ENCODE data around the gene MXRA5. TPM values are rescaled to one million over a fixed set of nuclear protein-coding genes. Genes with fewer than 3 reads are reported as not detected.
A peak's percentile ranks its signal among the peaks of the same experiment; 100 is the strongest.
"Not testable (repeated sequence)": the region's sequence is repeated elsewhere in the genome, so short reads cannot be mapped to it uniquely, and the experiment has no call there.

The MXRA5 gene, protein sequence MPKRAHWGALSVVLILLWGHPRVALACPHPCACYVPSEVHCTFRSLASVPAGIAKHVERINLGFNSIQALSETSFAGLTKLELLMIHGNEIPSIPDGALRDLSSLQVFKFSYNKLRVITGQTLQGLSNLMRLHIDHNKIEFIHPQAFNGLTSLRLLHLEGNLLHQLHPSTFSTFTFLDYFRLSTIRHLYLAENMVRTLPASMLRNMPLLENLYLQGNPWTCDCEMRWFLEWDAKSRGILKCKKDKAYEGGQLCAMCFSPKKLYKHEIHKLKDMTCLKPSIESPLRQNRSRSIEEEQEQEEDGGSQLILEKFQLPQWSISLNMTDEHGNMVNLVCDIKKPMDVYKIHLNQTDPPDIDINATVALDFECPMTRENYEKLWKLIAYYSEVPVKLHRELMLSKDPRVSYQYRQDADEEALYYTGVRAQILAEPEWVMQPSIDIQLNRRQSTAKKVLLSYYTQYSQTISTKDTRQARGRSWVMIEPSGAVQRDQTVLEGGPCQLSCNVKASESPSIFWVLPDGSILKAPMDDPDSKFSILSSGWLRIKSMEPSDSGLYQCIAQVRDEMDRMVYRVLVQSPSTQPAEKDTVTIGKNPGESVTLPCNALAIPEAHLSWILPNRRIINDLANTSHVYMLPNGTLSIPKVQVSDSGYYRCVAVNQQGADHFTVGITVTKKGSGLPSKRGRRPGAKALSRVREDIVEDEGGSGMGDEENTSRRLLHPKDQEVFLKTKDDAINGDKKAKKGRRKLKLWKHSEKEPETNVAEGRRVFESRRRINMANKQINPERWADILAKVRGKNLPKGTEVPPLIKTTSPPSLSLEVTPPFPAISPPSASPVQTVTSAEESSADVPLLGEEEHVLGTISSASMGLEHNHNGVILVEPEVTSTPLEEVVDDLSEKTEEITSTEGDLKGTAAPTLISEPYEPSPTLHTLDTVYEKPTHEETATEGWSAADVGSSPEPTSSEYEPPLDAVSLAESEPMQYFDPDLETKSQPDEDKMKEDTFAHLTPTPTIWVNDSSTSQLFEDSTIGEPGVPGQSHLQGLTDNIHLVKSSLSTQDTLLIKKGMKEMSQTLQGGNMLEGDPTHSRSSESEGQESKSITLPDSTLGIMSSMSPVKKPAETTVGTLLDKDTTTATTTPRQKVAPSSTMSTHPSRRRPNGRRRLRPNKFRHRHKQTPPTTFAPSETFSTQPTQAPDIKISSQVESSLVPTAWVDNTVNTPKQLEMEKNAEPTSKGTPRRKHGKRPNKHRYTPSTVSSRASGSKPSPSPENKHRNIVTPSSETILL (N-terminal part only)
- 2.1 TPM for total RNA-seq
- long read RNA-seq = 0 reads

DNA sequence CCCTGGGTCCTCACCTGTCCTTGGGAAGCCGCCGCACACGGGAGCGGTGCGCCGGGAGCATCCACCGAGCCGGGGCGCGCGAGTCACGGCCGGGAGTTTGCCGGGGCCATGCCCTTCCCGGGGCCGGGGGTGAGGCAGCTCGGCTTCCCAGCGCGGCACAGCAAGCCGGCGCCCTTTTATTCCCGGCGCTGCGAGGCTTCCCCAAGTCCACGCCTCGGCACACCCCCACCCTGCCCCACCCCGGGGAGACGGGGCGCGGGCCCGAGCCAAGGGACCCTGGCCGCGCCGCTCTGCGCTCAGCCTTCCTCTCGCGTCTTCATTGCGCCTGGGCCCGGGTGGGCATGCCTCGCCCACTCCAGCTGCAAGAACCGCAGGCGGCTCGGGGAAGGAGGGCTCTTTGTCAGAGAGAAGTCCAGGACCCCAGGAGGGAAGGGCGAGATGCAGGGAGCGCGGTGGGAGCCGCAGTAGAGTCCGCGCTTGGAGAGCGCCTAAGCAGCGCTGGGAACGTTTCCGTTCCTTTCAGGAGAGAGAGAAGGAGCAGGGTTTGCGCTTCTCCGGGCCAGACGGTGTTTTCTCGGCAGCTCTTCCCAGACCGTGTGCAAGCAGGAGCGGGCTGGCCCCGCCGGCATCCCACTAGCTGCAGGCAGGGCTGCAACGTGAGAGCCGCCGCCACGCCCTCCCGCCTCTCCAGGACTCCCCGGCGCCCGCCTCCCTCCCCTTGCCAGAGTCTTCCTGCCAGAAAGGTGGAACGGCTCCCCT is at the start of gene MXRA5:
Gene MXRA5 (minus strand): TSS at position 152 of the 759 bp plus-strand sequence. CDS start 2,819 bp downstream, outside the sequence.
- intact Hi-C loops (cut with DNase I) = no loop called here
- peak; percentile 26 for ATAC-seq
- DNase-seq (ENCODE audit: missing footprints) = no peak

DNA sequence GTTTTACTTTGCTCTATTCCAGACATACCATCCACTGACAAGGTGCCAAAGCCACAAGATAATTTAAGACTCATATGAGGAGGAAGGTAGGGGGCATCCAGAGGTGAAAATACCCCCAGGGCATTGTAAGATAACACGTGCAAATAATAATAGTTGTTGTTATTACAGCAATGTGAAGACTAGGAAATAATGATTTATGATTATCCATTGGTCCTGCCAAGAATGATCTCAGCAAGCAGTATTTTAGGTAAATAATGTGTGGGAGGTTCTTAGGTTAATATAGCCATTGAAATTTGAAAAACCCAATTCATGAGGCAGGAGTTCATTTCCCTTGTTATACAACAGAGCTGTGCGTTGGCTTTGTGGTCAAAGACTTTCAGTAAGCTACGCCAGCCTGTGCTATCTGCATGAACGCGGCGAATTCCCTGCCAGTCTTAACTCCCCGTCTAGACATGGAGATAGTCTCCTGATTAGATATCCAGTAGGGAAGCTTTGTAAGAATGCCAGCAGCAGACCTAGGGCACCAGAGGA is 47.2 kb upstream of the MXRA5 start:
- ATAC-seq = no peak
- intact Hi-C loops (cut with DNase I) = no loop called here
- no peak for DNase-seq (ENCODE audit: missing footprints)

DNA sequence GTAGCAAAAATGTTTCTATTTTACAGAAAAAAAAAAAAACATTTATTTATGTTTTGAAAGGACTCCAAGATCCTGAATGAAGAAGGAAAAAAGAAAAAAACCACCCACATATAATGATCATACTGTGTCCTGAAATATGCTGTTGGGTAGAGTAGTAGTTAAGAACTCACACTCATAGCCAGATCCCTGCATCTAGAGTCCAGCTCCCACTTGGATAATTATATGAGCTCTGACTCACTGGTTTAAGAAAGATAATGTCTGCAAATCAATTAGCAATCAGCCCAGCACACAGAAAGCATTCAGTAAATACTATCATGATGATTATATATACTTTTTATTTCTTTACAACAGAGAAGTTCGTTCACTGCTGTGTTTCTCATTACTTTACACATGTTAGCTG is 46.7 kb upstream of the MXRA5 start:
- intact Hi-C loops (cut with DNase I) = no loop called here

DNA sequence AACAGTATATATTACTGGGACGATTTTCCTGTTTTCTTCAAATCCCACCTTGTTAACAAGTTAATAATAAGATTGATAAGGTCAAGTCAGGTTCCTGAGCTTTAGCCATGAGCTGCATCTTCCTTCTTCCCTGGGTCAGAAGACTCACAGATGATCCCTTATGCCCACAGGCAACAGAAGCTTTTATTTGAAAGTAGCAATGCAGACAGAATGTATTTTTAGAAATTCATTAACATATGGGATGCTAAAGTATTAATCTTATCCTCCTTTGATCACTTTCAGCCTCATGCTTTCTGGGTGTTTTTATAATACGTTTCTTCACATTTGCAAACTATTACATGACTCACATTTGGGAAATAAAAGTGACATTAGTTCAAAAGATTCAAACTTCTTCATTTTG is 42.0 kb upstream of the MXRA5 start:
- ATAC-seq (no peak), DNase-seq (ENCODE audit: missing footprints) (no peak)
- intact Hi-C loops (cut with DNase I) = no loop called here

More for the DNA sequence above, 46.7 kb upstream of the MXRA5 start:
- ATAC-seq = no peak
- DNase-seq (ENCODE audit: missing footprints) = no peak

DNA sequence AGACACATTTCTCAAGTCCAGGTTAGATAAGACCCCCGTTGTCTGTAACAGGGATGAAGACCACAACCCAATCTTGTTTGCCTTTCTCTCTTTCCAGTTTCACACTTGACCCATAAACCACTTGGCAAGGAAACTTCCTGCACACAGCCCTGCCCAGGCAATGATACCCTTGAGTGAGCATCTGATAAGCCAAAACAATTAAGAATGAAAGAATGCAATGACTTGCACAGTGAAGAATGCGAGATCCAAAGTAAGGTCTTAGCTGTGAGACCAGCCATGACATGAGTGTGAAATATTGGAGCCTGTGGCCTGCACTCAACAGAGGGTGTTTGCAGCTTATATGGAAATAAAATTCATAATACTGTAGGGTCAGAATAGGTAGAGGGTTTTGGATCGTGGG is 37.9 kb upstream of the MXRA5 start:
- intact Hi-C loops (cut with DNase I) = no loop called here
- DNase-seq (ENCODE audit: missing footprints) (no peak), ATAC-seq (no peak)

DNA sequence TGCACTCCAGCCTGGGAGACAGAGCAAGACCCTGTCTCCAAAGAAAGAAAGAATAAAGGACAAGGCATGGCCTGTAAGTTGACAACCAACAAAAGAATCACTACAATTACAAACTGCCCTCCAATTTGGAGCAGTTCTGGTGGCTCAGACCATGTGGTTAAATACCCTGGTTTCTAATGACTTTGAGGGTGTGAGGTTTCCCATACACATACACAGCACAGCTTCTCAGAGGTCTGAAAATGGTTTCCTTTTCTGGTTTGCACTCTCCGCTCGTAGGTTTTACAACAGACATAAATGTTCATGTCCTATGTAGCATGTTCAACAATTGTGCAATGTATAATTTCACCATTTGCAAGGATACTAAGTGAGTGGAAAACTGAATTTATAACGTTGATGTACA is 34.2 kb upstream of the MXRA5 start:
- ATAC-seq = no peak
- intact Hi-C loops (cut with DNase I) = no loop called here

DNA sequence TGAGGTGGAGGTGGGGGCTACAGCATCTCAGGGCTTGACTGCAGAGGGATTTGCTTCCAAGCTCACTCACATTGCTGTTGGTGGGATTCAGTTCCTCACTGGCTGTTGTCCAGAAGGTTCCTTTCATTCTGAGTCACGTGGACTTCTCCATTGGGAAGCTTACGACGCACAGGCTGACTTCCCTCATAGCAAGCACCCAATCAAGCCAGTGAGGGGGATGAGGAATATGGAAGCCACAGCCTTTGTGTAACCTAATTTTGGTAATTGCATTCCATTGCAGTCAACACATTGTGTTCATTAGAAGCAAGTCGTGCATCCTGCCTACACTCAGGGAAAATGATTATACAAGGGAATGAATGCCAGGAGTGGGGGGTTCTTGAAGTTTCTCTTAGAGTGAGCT is 32.7 kb upstream of the MXRA5 start:
- intact Hi-C loops (cut with DNase I) = no loop called here
- DNase-seq (ENCODE audit: missing footprints) = no peak
- ATAC-seq = no peak

More for the DNA sequence above, 34.2 kb upstream of the MXRA5 start:
- no peak for DNase-seq (ENCODE audit: missing footprints)

DNA sequence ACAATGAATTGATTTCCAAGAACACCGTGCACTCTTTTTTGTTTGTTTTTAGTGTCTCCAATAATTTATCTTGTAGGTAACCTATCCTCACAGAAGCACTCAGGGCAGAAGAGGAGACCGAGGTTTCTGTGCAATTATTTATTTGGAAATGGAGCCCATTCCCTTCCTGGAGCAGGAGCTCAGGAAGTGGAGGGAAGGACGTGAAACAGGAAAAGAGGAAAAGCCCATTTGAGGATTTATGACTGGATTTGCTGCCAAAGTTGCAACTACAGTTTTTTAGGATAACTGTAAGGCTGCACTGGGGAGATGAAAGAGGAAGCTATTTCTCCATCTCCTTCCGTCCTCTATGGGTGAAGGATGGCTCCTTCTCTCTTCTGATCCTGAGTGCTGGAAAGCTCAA is 31.7 kb upstream of the MXRA5 start:
- DNase-seq (ENCODE audit: missing footprints) = no peak
- intact Hi-C loops (cut with DNase I) = no loop called here
- ATAC-seq = no peak

DNA sequence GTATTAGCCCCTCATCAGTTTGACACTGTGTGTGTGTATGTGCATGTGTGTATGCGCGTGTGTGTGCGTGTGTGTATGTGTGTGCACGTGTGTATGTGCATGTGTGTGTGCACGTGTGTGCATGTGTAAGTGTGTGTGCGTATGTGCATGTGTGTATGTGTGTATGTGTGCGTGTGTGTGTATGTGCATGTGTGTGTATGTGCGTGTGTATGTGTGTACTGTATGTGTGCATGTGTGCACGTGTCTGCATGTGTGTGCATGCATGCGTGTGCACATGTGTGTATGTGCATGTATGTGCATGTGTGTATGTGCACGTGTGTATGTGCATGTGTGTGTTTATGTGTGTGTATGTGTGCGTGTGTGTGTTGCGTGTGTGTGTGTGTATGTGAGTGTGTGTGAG is 31.1 kb upstream of the MXRA5 start:
- DNase-seq (ENCODE audit: missing footprints) = no peak
- intact Hi-C loops (cut with DNase I) = no loop called here
- no peak for ATAC-seq

DNA sequence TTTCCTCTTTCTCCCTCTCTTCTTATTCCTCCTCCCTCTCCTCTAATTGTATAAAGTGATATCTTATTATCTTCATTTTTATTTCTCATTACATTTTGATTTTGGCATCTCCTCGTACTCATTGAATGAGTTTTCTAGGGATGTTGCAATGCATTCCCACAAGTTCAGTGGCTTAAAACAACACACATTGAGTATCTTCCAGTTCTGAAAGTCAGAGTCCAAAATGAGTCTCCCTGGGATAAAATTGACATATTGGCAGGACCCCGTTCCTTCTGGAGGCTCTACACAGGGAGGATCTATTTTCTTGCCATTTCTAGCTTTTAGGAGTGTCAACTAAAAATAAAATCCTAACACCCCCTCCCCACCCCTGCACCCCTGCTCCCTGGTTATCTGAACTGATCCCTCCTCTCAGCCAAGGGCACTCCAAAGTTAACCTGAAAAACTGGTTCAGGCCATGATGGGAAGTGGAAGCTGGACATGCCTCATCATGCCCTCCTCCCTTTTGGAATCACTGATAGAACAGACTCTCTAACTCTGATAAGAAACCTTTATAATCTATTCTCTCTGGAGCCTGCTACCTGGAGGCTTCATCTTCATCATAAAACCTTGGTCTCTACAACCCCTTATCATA is 29.5 kb upstream of the MXRA5 start:
- DNase-seq (ENCODE audit: missing footprints); intact Hi-C loops (cut with DNase I): not testable (repeated sequence)
- peak; percentile 57 for ATAC-seq

DNA sequence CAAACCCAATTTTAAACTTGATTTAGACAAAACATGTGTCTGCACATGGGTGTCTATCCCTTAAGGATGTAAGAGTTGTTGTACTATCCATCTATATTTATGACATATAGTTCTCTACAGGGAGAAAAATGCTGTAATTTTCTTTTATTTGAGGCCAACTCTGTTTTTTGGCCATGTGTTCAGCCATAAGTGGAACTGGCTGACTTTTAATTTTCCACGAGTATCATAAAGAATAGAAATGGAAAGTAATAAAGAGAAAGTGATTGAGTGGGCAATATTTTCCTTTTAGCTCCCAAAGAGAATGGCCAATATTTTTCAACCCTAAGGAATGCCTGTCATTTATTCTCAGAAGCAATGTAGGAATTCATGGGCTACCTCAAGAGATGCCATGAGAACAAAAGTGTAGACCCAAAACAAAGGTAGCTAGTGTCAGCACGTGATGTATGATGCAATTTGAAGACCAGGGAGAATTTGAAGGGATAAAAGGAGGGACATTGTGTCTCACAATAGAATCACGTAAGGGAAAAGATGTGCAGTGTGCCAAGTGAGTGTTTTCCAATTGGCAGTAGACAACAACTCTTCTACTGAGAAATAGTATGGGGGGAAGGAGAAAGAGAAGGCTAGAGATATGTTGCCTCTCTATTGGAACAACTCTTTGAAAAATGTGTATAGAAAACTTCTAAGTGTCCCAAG is 27.8 kb upstream of the MXRA5 start:
- intact Hi-C loops (cut with DNase I) = no loop called here
- ATAC-seq (no peak), DNase-seq (ENCODE audit: missing footprints) (no peak)

DNA sequence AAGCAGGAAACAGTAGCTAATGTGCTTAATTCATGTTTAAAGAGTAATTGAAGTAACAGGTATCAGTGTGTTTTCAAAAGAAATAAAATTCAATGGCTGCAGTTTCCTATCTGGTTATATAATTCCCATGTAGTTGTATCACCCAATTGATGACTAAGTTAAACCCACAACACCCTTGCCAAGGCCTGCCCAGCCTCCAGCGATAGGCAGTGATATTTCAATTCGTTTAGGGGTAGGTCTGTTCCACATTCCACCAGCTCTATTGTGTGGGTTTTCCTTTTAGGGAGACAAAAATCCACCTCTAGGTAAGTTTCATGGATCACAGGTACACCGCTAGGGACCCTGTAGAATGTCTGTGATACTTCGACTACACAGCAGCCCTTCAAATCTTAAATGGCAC is 24.7 kb upstream of the MXRA5 start:
- DNase-seq (ENCODE audit: missing footprints) = no peak

DNA sequence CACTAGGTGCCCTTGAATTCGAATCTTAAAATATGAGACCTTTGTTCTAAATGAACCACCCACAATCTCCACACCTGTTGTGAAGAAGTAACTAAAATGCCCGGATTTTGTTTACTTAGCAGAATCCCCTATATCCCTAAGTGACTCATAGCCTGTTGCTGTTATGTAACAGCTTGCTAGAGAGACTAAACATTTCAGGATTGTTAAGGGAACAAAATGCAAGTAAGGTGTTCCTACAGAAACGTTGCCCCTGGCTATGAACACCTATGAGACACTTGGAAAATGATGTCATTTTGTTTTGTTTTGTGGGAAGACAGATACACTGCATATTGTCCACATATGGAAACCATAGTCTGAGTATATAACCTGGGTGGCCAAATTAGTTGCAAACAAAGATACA is 24.2 kb upstream of the MXRA5 start:
- ATAC-seq (no peak), DNase-seq (ENCODE audit: missing footprints) (no peak)
- intact Hi-C loops (cut with DNase I) = no loop called here

More for the DNA sequence above, 24.7 kb upstream of the MXRA5 start:
- intact Hi-C loops (cut with DNase I) = no loop called here
- ATAC-seq = no peak

DNA sequence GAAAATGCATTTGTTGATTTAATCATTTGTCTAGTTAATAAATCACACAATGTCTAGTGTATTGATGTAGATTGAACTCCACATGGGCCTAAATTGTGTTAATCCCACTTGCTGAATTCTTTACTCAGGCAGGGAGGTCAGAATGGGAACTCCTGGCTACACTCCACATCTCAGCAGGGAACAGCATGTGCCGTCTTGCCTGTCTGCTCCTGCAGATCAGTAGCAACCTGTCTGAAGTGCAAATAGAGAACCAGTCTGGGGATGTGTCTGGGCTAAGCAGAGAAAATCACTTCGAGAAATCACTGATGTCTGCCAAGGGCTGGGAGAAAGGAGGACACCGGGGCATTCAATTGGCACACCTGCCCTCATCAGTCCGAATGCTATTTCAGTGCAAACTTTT is 16.5 kb upstream of the MXRA5 start:
- intact Hi-C loops (cut with DNase I) = no loop called here
- DNase-seq (ENCODE audit: missing footprints) (no peak), ATAC-seq (no peak)

DNA sequence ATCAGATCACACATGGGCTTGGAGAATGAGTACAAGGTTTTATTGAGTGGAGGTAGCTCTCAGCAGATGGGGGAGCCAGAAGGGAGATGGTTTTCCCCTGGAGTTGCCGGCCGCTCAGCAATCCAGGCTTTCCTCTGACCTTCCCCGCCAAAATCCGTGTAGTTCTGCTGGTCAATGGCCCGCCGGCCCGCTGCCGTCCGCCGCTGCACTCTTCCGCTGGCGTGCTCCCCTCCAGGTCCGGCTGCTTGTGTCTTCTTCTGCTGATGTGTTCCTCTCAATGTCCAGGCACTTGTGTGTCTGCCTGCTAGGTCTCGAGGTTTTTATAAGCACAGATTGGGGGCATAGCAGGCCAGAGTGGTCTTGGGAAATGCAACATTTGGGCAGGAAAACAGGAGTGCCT is 14.4 kb upstream of the MXRA5 start:
- ATAC-seq = no peak
- intact Hi-C loops (cut with DNase I) = no loop called here
- DNase-seq (ENCODE audit: missing footprints) = no peak

DNA sequence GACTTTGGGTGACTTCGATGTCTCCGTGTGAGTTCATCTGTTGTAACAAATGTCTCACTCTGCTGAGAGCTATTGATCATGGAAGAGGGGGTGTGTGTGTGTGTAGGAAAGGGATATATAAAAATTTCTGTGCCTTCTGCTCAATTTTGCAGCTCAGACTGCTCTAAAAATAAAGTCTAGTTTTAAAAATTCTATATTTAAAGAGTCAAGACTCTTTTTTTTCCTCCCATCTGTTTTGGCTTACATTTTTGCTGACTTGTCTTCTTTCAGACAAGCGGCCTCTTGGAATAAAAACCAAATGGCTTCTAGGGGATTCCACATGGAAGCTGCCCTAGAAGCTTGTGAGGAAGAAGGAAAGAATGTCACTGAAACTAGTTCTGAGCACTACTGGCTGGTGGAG is 6.3 kb upstream of the MXRA5 start:
- intact Hi-C loops (cut with DNase I) = not testable (repeated sequence)

DNA sequence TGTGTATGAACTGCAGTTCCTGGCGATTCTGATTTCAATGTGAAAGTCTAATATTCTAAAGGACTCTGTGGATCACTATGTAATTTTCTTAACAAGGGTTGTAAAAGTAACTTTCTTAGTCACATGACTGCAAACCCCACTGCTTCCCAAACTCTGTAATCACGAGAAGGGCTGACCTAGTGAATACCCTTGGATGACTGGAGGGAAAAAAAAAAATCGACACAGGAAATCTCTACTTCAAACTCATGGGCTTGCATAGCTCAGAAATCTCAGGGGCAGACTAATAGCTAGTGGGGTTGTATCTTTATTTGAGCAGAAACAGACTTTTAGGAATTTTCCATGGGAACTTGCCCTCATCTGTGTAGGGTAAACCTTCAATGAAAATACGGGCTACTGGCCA is 4.8 kb upstream of the MXRA5 start:
- intact Hi-C loops (cut with DNase I) = no loop called here
- ATAC-seq (no peak), DNase-seq (ENCODE audit: missing footprints) (no peak)

More for the DNA sequence above, 6.3 kb upstream of the MXRA5 start:
- DNase-seq (ENCODE audit: missing footprints); ATAC-seq: not testable (repeated sequence)

All from Right ventricle myocardium inferior (tissue), 1 donor.